Hippocampal formation (tissue), 2 donors: ENCODE results near the gene KLK11.
"Not testable (repeated sequence)": the region's sequence is repeated elsewhere in the genome, so short reads cannot be mapped to it uniquely, and the experiment has no call there.

Experiments used
- DNase-seq, 2 donors: peaks; one replicate each; lab custom pipeline; 2025; lab: John Stamatoyannopoulos, UW

Gene KLK11

GRCh38 chr19:51003316-51003715, 23.1 kb downstream of the KLK11 start:
- no peak for DNase-seq

- no peak for DNase-seq
These were observed 23.7 kb downstream of the KLK11 start for GRCh38 chr19:51002542-51003311.

- DNase-seq: no peak
These were observed 24.3 kb downstream of the KLK11 start for GRCh38 chr19:51002089-51002532.

- DNase-seq: no peak
These were observed 24.9 kb downstream of the KLK11 start, which contains the start of gene KLK8 for GRCh38 chr19:51001515-51001914. TSS of gene KLK8 (minus strand) at chr19:51001604. CDS start at chr19:51001167, 437 bp downstream.

- no peak for DNase-seq
These were observed 25.4 kb downstream of the KLK11 start for GRCh38 chr19:51000981-51001380.

GRCh38 chr19:51000426-51000825, 26.0 kb downstream of the KLK11 start:
- no peak for DNase-seq

- DNase-seq: no peak
These were observed 27.7 kb downstream of the KLK11 start for GRCh38 chr19:50998686-50999085.

- DNase-seq: no peak
These were observed 28.4 kb downstream of the KLK11 start for GRCh38 chr19:50998061-50998460.

GRCh38 chr19:50994129-50994528, 32.3 kb downstream of the KLK11 start:
- no peak for DNase-seq

- no peak for DNase-seq
These were observed 33.8 kb downstream of the KLK11 start for GRCh38 chr19:50992666-50993035.

GRCh38 chr19:50984416-50984815, 42.0 kb downstream of the KLK11 start:
- not testable (repeated sequence) for DNase-seq

GRCh38 chr19:50983625-50984292, 42.7 kb downstream of the KLK11 start, which contains the start of gene KLK7:
TSS of gene KLK7 (minus strand) at chr19:50983917. CDS start at chr19:50982399, 1,518 bp downstream.
- no peak for DNase-seq

- DNase-seq: no peak
These were observed 44.2 kb downstream of the KLK11 start for GRCh38 chr19:50982186-50982585.

GRCh38 chr19:50981587-50982146, 44.7 kb downstream of the KLK11 start:
- DNase-seq: no peak

- no peak for DNase-seq
These were observed 46.2 kb downstream of the KLK11 start for GRCh38 chr19:50980208-50980607.

GRCh38 chr19:50979758-50980157, 46.7 kb downstream of the KLK11 start:
- no peak for DNase-seq

- no peak for DNase-seq
These were observed 47.5 kb downstream of the KLK11 start for GRCh38 chr19:50978772-50979390.

- no peak for DNase-seq
These were observed 48.8 kb downstream of the KLK11 start for GRCh38 chr19:50977626-50978025.

- no peak for DNase-seq
These were observed 50.6 kb downstream of the KLK11 start for GRCh38 chr19:50975766-50976165.

- no peak for DNase-seq
These were observed 51.5 kb downstream of the KLK11 start for GRCh38 chr19:50974702-50975556.

GRCh38 chr19:50972795-50973376, 53.5 kb downstream of the KLK11 start:
- no peak for DNase-seq
